H1 (cell line): ENCODE results near the gene CELF5. TPM values are rescaled to one million over a fixed set of nuclear protein-coding genes. Genes with fewer than 3 reads are reported as not detected.

Experiments used
- CTCF ChIA-PET: fragments of 300-600 bp; sonication (Branson Sonifier 250); formaldehyde crosslinking; loops from one replicate; lab custom pipeline; 2021; ENCODE audit not compliant: partially characterized antibody; lab: Charles Lee
- POLR2A ChIA-PET: fragments of 300-600 bp; sonication (Branson Sonifier 250); formaldehyde crosslinking; loops from one replicate; lab custom pipeline; 2021; ENCODE audit warnings: inconsistent platforms; ENCODE audit not compliant: partially characterized antibody; lab: Charles Lee
- DNase-seq, 2 experiments: peaks; one replicate each; pipeline versions ENCODE4 v3.0.0 to v3.0.0-alpha.2; 2010 to 2022; ENCODE audit warnings: low spot score in 2 of 2, low read depth in 1 of 2, mixed read lengths in 1 of 2
- FAIRE-seq: peaks from 2 replicates; lab custom pipeline; 2011; peaks lifted over from hg19 to GRCh38; lab: Jason Lieb, UNC
- H2AFZ ChIP-seq: 2 replicates; pipeline ENCODE4 v1.8.1; 2012; ENCODE audit warnings: low read length, inconsistent platforms
- H2AK5ac ChIP-seq: 2 replicates; pipeline ENCODE4 v1.6.1; 2013; ENCODE audit warnings: low read depth, low read length
- H2BK120ac ChIP-seq: replicated peaks from 2 replicates; pipeline ENCODE3; 2013; ENCODE audit warnings: low read depth, low read length, inconsistent platforms
- H2BK12ac ChIP-seq: 2 replicates; pipeline ENCODE4 v1.6.1; 2013; ENCODE audit warnings: low read depth, low read length
- H2BK15ac ChIP-seq: 2 replicates; pipeline ENCODE4 v1.6.1; 2013; ENCODE audit warnings: low read length
- H2BK20ac ChIP-seq: 2 replicates; pipeline ENCODE4 v1.6.1; 2013; ENCODE audit warnings: low read length
- H2BK5ac ChIP-seq: 2 replicates; pipeline ENCODE4 v1.6.1; 2013; ENCODE audit warnings: low read depth, low read length
- H3K14ac ChIP-seq: 2 replicates; pipeline ENCODE4 v1.6.1; 2013; ENCODE audit warnings: inconsistent platforms; ENCODE audit not compliant: insufficient read length
- H3K18ac ChIP-seq: 2 replicates; pipeline ENCODE4 v1.6.1; 2013; ENCODE audit warnings: low read length; ENCODE audit errors: extremely low read depth
- H3K23ac ChIP-seq: 2 replicates; pipeline ENCODE4 v1.6.1; 2013; ENCODE audit warnings: inconsistent platforms; ENCODE audit not compliant: insufficient read length
- H3K23me2 ChIP-seq: 2 replicates; pipeline ENCODE4 v1.6.1; 2013; ENCODE audit warnings: low read depth, low read length
- H3K27ac ChIP-seq: 2 replicates; pipeline ENCODE4 v1.6.1; 2011; ENCODE audit warnings: low read depth, low read length, inconsistent platforms
- H3K27me3 ChIP-seq, 4 experiments: replicated peaks in 1 of 4; 1 replicate in 1 of 4; 2 replicates in 3 of 4; pipeline versions ENCODE4 v1.6.1 to v1.8.1; 2011 to 2013; ENCODE audit warnings: low read length in 3 of 4, mild to moderate bottlenecking in 3 of 4, inconsistent platforms in 2 of 4, mixed read lengths in 2 of 4, moderate library complexity in 1 of 4; ENCODE audit not compliant: control insufficient read depth in 3 of 4, insufficient read depth in 3 of 4; ENCODE audit errors: extremely low read depth in 1 of 4
- H3K36me3 ChIP-seq, 4 experiments: 2 replicates each; pipeline versions ENCODE4 v1.6.1 to v1.8.1; 2011 to 2013; ENCODE audit warnings: mild to moderate bottlenecking in 4 of 4, low read length in 3 of 4, moderate library complexity in 2 of 4, control low read depth in 1 of 4, inconsistent platforms in 1 of 4; ENCODE audit not compliant: insufficient read depth in 4 of 4, control insufficient read depth in 2 of 4
- H3K4ac ChIP-seq: replicated peaks from 2 replicates; pipeline ENCODE3; 2013; ENCODE audit warnings: low read length, low read depth, mixed read lengths, inconsistent platforms; ENCODE audit not compliant: insufficient read length
- H3K4me1 ChIP-seq, 4 experiments: replicated peaks in 1 of 4; 1 replicate in 1 of 4; 2 replicates in 3 of 4; pipeline versions ENCODE4 v1.6.1 to v1.8.1; 2011 to 2013; ENCODE audit warnings: low read length in 3 of 4, inconsistent platforms in 2 of 4, mixed read lengths in 1 of 4; ENCODE audit not compliant: insufficient read depth in 4 of 4, control insufficient read depth in 3 of 4
- H3K4me2 ChIP-seq, 2 experiments: 2 replicates each; pipeline versions ENCODE4 v1.6.1 to v1.8.1; 2011 to 2013; ENCODE audit warnings: low read depth in 2 of 2, low read length in 2 of 2, control low read depth in 1 of 2, inconsistent platforms in 1 of 2, mild to moderate bottlenecking in 1 of 2; ENCODE audit not compliant: insufficient read depth in 1 of 2
- H3K4me3 ChIP-seq, 4 experiments: fragments of 200-600, 300-600 bp in 1 of 4; sonication (generic), shearing (Covaris generic), sonication (Bioruptor Twin) in 1 of 4; 2 replicates each; pipeline versions ENCODE4 v1.5.1 to v1.8.1; 2011 to 2016; ENCODE audit warnings: low read length in 4 of 4, low read depth in 3 of 4, control low read depth in 2 of 4, inconsistent platforms in 2 of 4, mild to moderate bottlenecking in 2 of 4, mixed read lengths in 1 of 4, moderate library complexity in 1 of 4; ENCODE audit not compliant: insufficient read depth in 2 of 4; ENCODE audit errors: extremely low read depth in 1 of 4
- H3K56ac ChIP-seq: replicated peaks from 2 replicates; pipeline ENCODE3; 2013; ENCODE audit warnings: low read depth, mild to moderate bottlenecking, mixed read lengths, low read length, inconsistent platforms; ENCODE audit not compliant: insufficient read length
- H3K79me1 ChIP-seq: 2 replicates; pipeline ENCODE4 v1.6.1; 2013; ENCODE audit warnings: low read depth, low read length, control low read depth
- H3K79me2 ChIP-seq, 2 experiments: 2 replicates each; pipeline versions ENCODE4 v1.6.1 to v1.8.1; 2012 to 2013; ENCODE audit warnings: low read length in 2 of 2, mild to moderate bottlenecking in 2 of 2, inconsistent platforms in 1 of 2; ENCODE audit not compliant: insufficient read depth in 2 of 2, control insufficient read depth in 1 of 2
- H3K9ac ChIP-seq, 4 experiments: replicated peaks in 1 of 4; 1 replicate in 1 of 4; 2 replicates in 3 of 4; pipeline versions ENCODE4 v1.6.1 to v1.8.1; 2011 to 2013; ENCODE audit warnings: low read depth in 3 of 4, low read length in 3 of 4, control low read depth in 2 of 4, mild to moderate bottlenecking in 2 of 4, moderate library complexity in 2 of 4, inconsistent platforms in 1 of 4; ENCODE audit errors: extremely low read depth in 1 of 4
- H3K9me3 ChIP-seq, 2 experiments: 2 replicates each; pipeline versions ENCODE4 v1.6.1 to v1.8.1; 2012 to 2013; ENCODE audit warnings: mild to moderate bottlenecking in 2 of 2, moderate library complexity in 2 of 2, control low read depth in 1 of 2, inconsistent platforms in 1 of 2, low read depth in 1 of 2, low read length in 1 of 2, mixed read lengths in 1 of 2; ENCODE audit not compliant: insufficient read depth in 2 of 2
- H4K20me1 ChIP-seq, 2 experiments: replicated peaks in 1 of 2; 2 replicates each; pipeline versions ENCODE3 to v1.8.1; 2011 to 2013; ENCODE audit warnings: inconsistent platforms in 2 of 2, low read length in 2 of 2, mild to moderate bottlenecking in 1 of 2; ENCODE audit not compliant: insufficient read depth in 2 of 2, control insufficient read depth in 1 of 2
- H4K5ac ChIP-seq: 2 replicates; pipeline ENCODE4 v1.6.1; 2013; ENCODE audit warnings: low read length, low read depth, mixed read lengths, inconsistent platforms; ENCODE audit not compliant: insufficient read length
- H4K8ac ChIP-seq: 2 replicates; pipeline ENCODE4 v1.8.0; 2013; ENCODE audit warnings: mild to moderate bottlenecking, moderate library complexity, low read length, inconsistent platforms; ENCODE audit not compliant: insufficient read depth; ENCODE audit errors: extremely low read depth
- H4K91ac ChIP-seq: replicated peaks from 2 replicates; pipeline ENCODE3; 2013; ENCODE audit warnings: low read length, mixed read lengths, inconsistent platforms; ENCODE audit not compliant: insufficient read length
- FOSL1 ChIP-seq: IDR thresholded peaks from 2 replicates; pipeline ENCODE4 v1.6.1; 2011; ENCODE audit warnings: mild to moderate bottlenecking, low read depth, low read length, moderate library complexity; ENCODE audit not compliant: insufficient read depth
- POLR2A ChIP-seq, 2 experiments: IDR thresholded peaks; 1 replicate in 1 of 2; 2 replicates in 1 of 2; pipeline ENCODE4 v1.6.1; 2011; ENCODE audit warnings: low read depth in 2 of 2, low read length in 2 of 2, mild to moderate bottlenecking in 2 of 2; ENCODE audit errors: control extremely low read depth in 1 of 2
- RNF2 ChIP-seq: fragments of 200-900, 300-1000 bp; sonication (generic); IDR thresholded peaks from 2 replicates; pipeline ENCODE4 v1.7.1; 2016; ENCODE audit warnings: borderline replicate concordance, low read depth, mild to moderate bottlenecking, antibody characterized with exemption, low read length; ENCODE audit not compliant: poor library complexity, severe bottlenecking; ENCODE audit errors: missing control alignments
- WGBS, 2 experiments: shearing (Covaris generic) in 1 of 2; methylation state at CpG; one replicate each; pipeline versions ENCODE4 v1.1.6 to v1.1.7; 2013 to 2015; ENCODE audit warnings: low lambda C conversion rate in 2 of 2, mixed read lengths in 2 of 2, inconsistent platforms in 1 of 2, low coverage in 1 of 2, missing lambda C conversion rate in 1 of 2; ENCODE audit not compliant: insufficient replicate concordance in 2 of 2, insufficient coverage in 1 of 2, insufficient read length in 1 of 2; ENCODE audit errors: extremely low coverage in 1 of 2, missing lambda C conversion rate in 1 of 2; 5-methylcytosine and 5-hydroxymethylcytosine counted together
- polyA plus RNA-seq, 7 experiments: library from polyadenylated mRNA; depleted of rRNA in 3 of 7; stranded (reverse) in 5 of 7; unstranded in 2 of 7; fragments of >200 nt in 5 of 7; fragments of 200-250 nt in 2 of 7; gene quantifications; 1 replicate in 5 of 7; 2 replicates in 1 of 7; 4 replicates in 1 of 7; pipeline versions ENCODE4 v1.2.1 to v1.2.3, GENCODE V29; 2011 to 2013; ENCODE audit warnings: missing spikeins in 2 of 7, mixed read lengths in 2 of 7
- total RNA-seq: library from RNA; stranded (reverse); fragmentation: NEBNext Ultra II Directional; extraction: Animal tissue kit (Norgen Biotek cat#: 25700); gene quantifications from 2 replicates; pipeline ENCODE4 v1.2.1, GENCODE V29; 2021

The CELF5 gene
- total and polyA plus RNA-seq, 2 of the 8 experiments (the other 6 are each of a cell fraction or from before 2014, with no cell fraction given): 9.8 to 15.0 TPM

GRCh38 chr19:3196064-3196932 lies 28.2 kb upstream of the CELF5 start:
- WGBS, 2 experiments: 91% methylated on average over 38 of the region's 42 CpGs; no CpG with 5 or more reads in 1 of the 2 experiments
- H3K18ac ChIP-seq: no peak overlapping the region
- no peak overlapping the region for H2AFZ ChIP-seq
- H4K20me1 ChIP-seq: peaks cover 11 to 12% of the 10 kb centered on the region in 2 experiments
- no peak overlapping the region for H4K5ac ChIP-seq
- H3K27ac ChIP-seq: no peak overlapping the region
- H3K4me1 ChIP-seq: no peaks in the 10 kb centered on the region
- peaks cover 8% of the 10 kb centered on the region; the same call in 1 of the 2 replicates for H3K79me1 ChIP-seq
- no peak overlapping the region for H2BK12ac ChIP-seq
- no peak overlapping the region for H3K23ac ChIP-seq
- H3K79me2 ChIP-seq: peaks cover 0 to 12% of the 10 kb centered on the region in 2 experiments; a peak in 2 of 4 replicates
- H3K36me3 ChIP-seq: peaks cover 2 to 22% (median 7%) of the 10 kb centered on the region in 4 experiments; a peak in 3 of 8 replicates
- POLR2A ChIA-PET: interaction anchor here (1.6 kb wide), 1 partner anchor 9 kb away, joined by 3 read pairs; no protein-coding TSS in a partner anchor
- H4K8ac ChIP-seq: no peak overlapping the region
- H3K14ac ChIP-seq: no peak overlapping the region
- H3K27me3 ChIP-seq: no peaks in the 10 kb centered on the region
- H3K4ac ChIP-seq: no peak overlapping the region
- no peak overlapping the region for H2BK15ac ChIP-seq
- no peak overlapping the region for H4K91ac ChIP-seq
- no peak overlapping the region for H3K9ac ChIP-seq
- no peak overlapping the region for H2AK5ac ChIP-seq
- no peak overlapping the region for H2BK120ac ChIP-seq
- DNase-seq (no peak), FAIRE-seq (no peak)
- H3K56ac ChIP-seq: no peak overlapping the region
- CTCF ChIA-PET: no interaction called here
- TF ChIP-seq RNF2 (no peak), FOSL1 (no peak), POLR2A (IDR thresholded peaks at IDR 0.05; ENCODE audit: control extremely low read depth in 1 of 2, low read depth in 2 of 2, low read length in 2 of 2) (no peak)
- H3K9me3 ChIP-seq: no peaks in the 10 kb centered on the region
- no peaks in the 10 kb centered on the region for H3K23me2 ChIP-seq
- H2BK20ac ChIP-seq: no peak overlapping the region
- H3K4me3 ChIP-seq: no peak overlapping the region
- H2BK5ac ChIP-seq: no peak overlapping the region
- no peak overlapping the region for H3K4me2 ChIP-seq
